Ascending aorta (tissue), 2 donors: ENCODE results near the gene TATDN2. TPM values are rescaled to one million over a fixed set of nuclear protein-coding genes. Genes with fewer than 3 reads are reported as not detected.
"Not testable (repeated sequence)": the region's sequence is repeated elsewhere in the genome, so short reads cannot be mapped to it uniquely, and the experiment has no call there.

Experiments
- DNase-seq, 2 donors: peaks; one replicate each; pipeline ENCODE4 v3.0.0-alpha.2; 2019; ENCODE audit warnings: low spot score in 2 of 2
- H3K27ac ChIP-seq, 2 donors: fragments of 200-600 bp; sonication (generic); one replicate each; pipeline ENCODE4 v1.5.1; 2016 to 2017; ENCODE audit warnings: mild to moderate bottlenecking in 1 of 2
- H3K27me3 ChIP-seq: fragments of 200-600 bp; sonication (generic); one replicate; pipeline ENCODE4 v1.5.1; 2017
- H3K36me3 ChIP-seq, 2 donors: fragments of 200-600 bp; sonication (generic); one replicate each; pipeline ENCODE4 v1.5.1; 2016
- H3K4me1 ChIP-seq, 2 donors: fragments of 200-600 bp; sonication (generic); one replicate each; pipeline ENCODE4 v1.5.1; 2016 to 2017; ENCODE audit warnings: mild to moderate bottlenecking in 1 of 2
- H3K4me3 ChIP-seq, 2 donors: fragments of 200-600 bp; sonication (generic); one replicate each; pipeline ENCODE4 v1.5.1; 2016 to 2017; ENCODE audit warnings: mild to moderate bottlenecking in 1 of 2
- H3K9me3 ChIP-seq, 2 donors: fragments of 200-600 bp; sonication (generic); one replicate each; pipeline ENCODE4 v1.5.1; 2016
- intact Hi-C: fragments of 100-400 bp; cut with DNase I; formaldehyde crosslinking; loops from one replicate; pipeline ENCODE4 v1.15.1; 2023
- total RNA-seq: library from RNA; depleted of rRNA; stranded (reverse); fragments of >200 nt; gene quantifications from one replicate; pipeline ENCODE4 v1.1.0, GENCODE V29; 2016
- TF ChIP-seq, protein P1 (sequence below), 3 experiments: fragments of 200-600 bp in 2 of 3; fragments of 450-650 bp in 1 of 3; sonication (generic) in 2 of 3; IDR thresholded peaks; one replicate each; pipeline ENCODE4 v1.5.1; 2016 to 2019; ENCODE audit warnings: antibody characterized with exemption in 3 of 3, mild to moderate bottlenecking in 1 of 3, moderate library complexity in 1 of 3

TATDN2 gene
- total RNA-seq, 1 donor from 2014 or later, result 29.1 TPM

GRCh38 chr3:10260211-10260701 is 12.0 kb downstream of the TATDN2 start:
- Histone ChIP-seq H3K36me3 (peaks cover 25 to 46% of the 10 kb centered on the region in 2 donors), H3K4me3 (no peak overlapping the region), H3K9me3 (no peaks in the 10 kb centered on the region), H3K4me1 (no peaks in the 10 kb centered on the region), H3K27me3 (no peaks in the 10 kb centered on the region), H3K27ac (no peak overlapping the region)
- TF ChIP-seq, protein P1, sequence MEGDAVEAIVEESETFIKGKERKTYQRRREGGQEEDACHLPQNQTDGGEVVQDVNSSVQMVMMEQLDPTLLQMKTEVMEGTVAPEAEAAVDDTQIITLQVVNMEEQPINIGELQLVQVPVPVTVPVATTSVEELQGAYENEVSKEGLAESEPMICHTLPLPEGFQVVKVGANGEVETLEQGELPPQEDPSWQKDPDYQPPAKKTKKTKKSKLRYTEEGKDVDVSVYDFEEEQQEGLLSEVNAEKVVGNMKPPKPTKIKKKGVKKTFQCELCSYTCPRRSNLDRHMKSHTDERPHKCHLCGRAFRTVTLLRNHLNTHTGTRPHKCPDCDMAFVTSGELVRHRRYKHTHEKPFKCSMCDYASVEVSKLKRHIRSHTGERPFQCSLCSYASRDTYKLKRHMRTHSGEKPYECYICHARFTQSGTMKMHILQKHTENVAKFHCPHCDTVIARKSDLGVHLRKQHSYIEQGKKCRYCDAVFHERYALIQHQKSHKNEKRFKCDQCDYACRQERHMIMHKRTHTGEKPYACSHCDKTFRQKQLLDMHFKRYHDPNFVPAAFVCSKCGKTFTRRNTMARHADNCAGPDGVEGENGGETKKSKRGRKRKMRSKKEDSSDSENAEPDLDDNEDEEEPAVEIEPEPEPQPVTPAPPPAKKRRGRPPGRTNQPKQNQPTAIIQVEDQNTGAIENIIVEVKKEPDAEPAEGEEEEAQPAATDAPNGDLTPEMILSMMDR (IDR thresholded peaks at IDR 0.05), result no peak
- intact Hi-C loops, result no loop called here
- DNase-seq, result no peak

DNA sequence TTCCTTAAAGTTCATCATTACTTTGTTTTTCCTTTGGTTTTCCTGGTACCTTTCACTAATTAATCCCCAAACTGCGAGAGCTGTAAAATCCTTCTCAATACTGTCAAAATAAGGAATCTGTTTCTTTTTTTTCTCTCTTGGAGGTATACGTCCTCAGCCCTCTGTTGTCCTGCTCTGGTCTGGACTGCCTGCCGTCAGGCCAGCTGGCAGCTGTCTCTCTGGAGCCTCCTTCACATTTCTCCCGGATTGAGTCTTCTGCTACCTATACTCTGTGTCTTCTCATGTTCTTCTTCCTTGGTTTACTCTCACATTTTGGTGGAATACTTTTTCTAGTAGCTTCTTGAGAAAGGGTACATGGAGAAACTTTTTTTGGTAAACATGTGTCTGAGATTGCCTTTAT is 13.8 kb downstream of the TATDN2 start:
- Histone ChIP-seq H3K4me3 (no peak overlapping the region), H3K27me3 (no peaks in the 10 kb centered on the region), H3K4me1 (no peaks in the 10 kb centered on the region), H3K27ac (no peak overlapping the region), H3K9me3 (no peaks in the 10 kb centered on the region), H3K36me3 (peaks cover 19 to 37% of the 10 kb centered on the region in 2 donors)
- no peak for DNase-seq
- TF ChIP-seq, protein P1 (IDR thresholded peaks at IDR 0.05), result no peak
- intact Hi-C loops, result no loop called here

DNA sequence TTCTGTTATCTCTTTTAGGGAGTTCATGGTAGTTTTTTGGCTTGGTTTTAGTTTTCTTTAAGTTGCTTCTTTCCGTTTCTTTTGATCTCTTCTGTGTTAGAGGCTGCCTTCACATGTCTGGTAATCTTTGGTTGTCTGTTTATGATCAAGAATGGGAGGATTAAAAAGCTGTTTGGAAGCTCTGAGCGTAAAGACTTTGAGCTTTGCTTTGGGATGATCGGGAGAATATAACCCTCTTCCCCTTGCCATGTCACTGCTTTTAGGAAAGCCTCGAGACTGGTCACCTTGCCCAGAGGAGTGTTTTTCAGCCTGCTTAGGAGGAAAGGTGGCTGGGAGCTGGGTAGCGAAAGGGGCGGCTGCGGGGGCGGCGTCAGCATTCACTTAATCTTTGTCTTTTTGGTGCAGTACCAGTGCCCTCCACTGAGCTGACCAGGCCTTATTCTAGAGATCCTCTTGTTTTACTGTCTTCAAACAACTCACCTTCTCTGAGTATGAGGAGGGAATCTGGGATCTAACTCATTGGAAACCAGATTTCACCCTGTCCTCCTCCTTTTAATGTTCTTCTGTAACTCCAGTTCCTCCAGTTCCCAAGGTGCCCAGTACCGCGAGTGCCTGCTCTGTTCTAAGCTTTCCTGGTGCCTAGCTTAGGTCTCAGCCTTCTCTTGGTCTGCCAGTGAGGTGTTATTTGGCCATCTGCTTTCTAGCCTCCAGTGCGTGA is 15.5 kb downstream of the TATDN2 start:
- Histone ChIP-seq H3K27ac (no peak overlapping the region), H3K36me3 (peaks cover 19 to 39% of the 10 kb centered on the region in 2 donors), H3K4me3 (no peak overlapping the region), H3K4me1 (peaks cover 0 to 5% of the 10 kb centered on the region in 2 donors), H3K27me3 (no peaks in the 10 kb centered on the region), H3K9me3 (no peaks in the 10 kb centered on the region)
- DNase-seq, result no peak
- intact Hi-C loops, result no loop called here
- TF ChIP-seq, protein P1 (IDR thresholded peaks at IDR 0.05), result peak in 2 of 3 experiments; percentile 43 to 48

DNA sequence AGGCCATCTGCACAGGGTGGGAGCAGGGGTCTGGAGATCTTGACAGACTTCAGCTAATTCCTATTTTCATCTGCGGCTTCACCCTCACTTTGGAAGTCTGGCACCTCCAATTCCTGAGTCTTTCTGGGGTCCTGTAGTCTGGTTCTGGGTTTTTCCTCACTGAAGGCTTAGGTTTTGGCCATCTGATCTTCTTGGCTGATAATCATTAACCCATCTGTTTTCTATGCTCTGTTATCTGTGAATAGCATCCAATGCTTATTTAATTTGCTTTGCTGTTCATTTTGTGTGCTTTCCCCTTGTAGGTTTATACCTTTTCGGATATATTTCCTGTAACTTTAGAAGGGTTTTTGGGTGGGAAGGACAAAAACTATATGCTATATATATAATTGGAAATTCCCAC is 17.6 kb downstream of the TATDN2 start:
- Histone ChIP-seq H3K4me1 (peaks cover 0 to 5% of the 10 kb centered on the region in 2 donors), H3K27ac (no peak overlapping the region), H3K9me3 (no peaks in the 10 kb centered on the region), H3K27me3 (no peaks in the 10 kb centered on the region), H3K36me3 (peaks cover 24 to 40% of the 10 kb centered on the region in 2 donors), H3K4me3 (no peak overlapping the region)
- intact Hi-C loops, result no loop called here
- DNase-seq, result no peak
- TF ChIP-seq, protein P1 (IDR thresholded peaks at IDR 0.05), result no peak

- H3K4me1 ChIP-seq, H3K27ac ChIP-seq, H3K9me3 ChIP-seq, DNase-seq, intact Hi-C loops, H3K4me3 ChIP-seq, H3K27me3 ChIP-seq: not testable (repeated sequence)
- peaks cover 24 to 38% of the 10 kb centered on the region in 2 donors for H3K36me3 ChIP-seq
These were observed 18.7 kb downstream of the TATDN2 start for GRCh38 chr3:10266936-10267335.

DNA sequence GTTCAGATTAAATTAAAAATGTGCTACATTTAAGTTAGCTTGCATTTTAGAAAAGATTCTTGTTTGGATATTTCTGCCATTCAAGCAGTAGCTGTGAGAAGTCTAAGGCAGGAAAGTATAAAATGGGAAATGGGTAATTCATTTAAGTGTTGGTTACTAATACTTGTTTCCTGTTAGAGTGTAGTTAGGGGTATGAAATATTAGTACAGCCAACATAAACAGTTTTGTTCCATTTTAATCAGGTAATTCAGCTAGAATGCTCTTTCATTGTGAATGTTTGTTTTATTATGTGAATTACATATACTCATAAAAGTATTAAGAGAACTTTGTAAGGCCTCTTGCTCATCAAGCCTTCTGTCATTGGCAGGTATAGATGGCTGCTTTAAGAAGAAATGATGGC is 19.9 kb downstream of the TATDN2 start:
- TF ChIP-seq, protein P1 (IDR thresholded peaks at IDR 0.05), result no peak
- Histone ChIP-seq H3K4me3 (no peak overlapping the region), H3K36me3 (peaks cover 26 to 45% of the 10 kb centered on the region in 2 donors), H3K9me3 (no peaks in the 10 kb centered on the region), H3K27ac (no peak overlapping the region), H3K27me3 (no peaks in the 10 kb centered on the region), H3K4me1 (peaks cover 0 to 7% of the 10 kb centered on the region in 2 donors)
- intact Hi-C loops, result no loop called here
- no peak for DNase-seq
